ENCODE results near the gene PARP12.

PARP12 gene

DNA sequence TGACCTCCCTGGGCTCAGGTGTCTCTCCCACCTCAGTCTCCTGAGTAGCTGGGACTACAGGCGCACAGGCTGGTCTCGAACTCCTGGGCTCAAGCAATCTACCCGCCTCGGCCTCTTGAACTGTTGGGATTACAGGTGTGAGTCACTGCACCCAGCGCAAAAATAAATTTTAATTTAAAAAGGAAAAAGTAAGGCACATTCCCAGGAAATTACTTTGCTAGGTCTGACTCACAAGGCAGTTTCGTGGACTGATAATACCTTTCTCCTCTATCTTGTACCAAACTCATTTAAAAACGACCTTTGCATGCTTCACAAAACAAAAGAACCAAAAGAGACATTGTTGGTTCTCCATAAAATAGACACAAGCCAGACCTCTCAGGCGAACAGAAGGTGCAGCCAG is 29.7 kb downstream of the PARP12 start (continued):
- TF ChIP-seq ZFP37 (tag by site-specific recombination; IDR thresholded peaks at IDR 0.05) (no peak), ZNF175 (tag by site-specific recombination; IDR thresholded peaks at IDR 0.05) (no peak), ZBTB21 (tag by site-specific recombination; IDR thresholded peaks at IDR 0.05) (no peak), ZNF23 (tag by site-specific recombination; IDR thresholded peaks at IDR 0.05; ENCODE audit: borderline replicate concordance) (no peak), ZNF843 (tag by site-specific recombination; IDR thresholded peaks at IDR 0.05) (no peak), ZNF530 (tag by site-specific recombination; IDR thresholded peaks at IDR 0.05; ENCODE audit: low read depth) (no peak), ZBTB48 (tag by site-specific recombination; IDR thresholded peaks at IDR 0.05) (no peak), ZNF561 (tag by site-specific recombination; IDR thresholded peaks at IDR 0.05; ENCODE audit: borderline replicate concordance) (no peak), ZNF76 (tag by site-specific recombination; IDR thresholded peaks at IDR 0.05; ENCODE audit: borderline replicate concordance, low read depth) (no peak), ZNF776 (tag by site-specific recombination; IDR thresholded peaks at IDR 0.05; ENCODE audit: borderline replicate concordance) (no peak), ZNF266 (tag by site-specific recombination; IDR thresholded peaks at IDR 0.05; ENCODE audit: low read depth) (no peak)

DNA sequence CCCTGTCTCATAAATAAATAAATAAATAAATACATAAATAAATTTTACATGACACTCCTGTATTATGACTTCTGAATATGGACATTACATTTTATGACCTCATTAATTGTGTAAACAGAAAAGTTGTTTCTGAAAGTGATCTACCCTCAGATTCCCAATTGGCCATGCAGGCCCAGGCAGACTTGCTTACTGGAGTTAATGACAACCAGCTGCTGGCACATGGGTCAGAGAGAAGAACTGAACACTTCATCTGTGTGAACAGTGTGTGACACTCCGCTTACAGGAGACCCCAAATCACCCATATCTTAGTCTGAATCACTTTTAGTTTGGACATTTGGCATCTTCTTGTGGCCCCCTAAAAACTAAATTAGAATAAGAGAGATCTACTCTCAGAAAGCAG is 31.4 kb downstream of the PARP12 start:
- TF ChIP-seq, protein P1, sequence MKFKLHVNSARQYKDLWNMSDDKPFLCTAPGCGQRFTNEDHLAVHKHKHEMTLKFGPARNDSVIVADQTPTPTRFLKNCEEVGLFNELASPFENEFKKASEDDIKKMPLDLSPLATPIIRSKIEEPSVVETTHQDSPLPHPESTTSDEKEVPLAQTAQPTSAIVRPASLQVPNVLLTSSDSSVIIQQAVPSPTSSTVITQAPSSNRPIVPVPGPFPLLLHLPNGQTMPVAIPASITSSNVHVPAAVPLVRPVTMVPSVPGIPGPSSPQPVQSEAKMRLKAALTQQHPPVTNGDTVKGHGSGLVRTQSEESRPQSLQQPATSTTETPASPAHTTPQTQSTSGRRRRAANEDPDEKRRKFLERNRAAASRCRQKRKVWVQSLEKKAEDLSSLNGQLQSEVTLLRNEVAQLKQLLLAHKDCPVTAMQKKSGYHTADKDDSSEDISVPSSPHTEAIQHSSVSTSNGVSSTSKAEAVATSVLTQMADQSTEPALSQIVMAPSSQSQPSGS (tag by site-specific recombination; IDR thresholded peaks at IDR 0.05; ENCODE audit: low read depth), result 0 out of 2 replicates have a peak, but pooled peaks have one; percentile 26
- no peak for TF ChIP-seq ZNF23 (tag by site-specific recombination; IDR thresholded peaks at IDR 0.05; ENCODE audit: borderline replicate concordance)
- ChIA-PET POLR2A (no interaction called here), CTCF (no interaction called here)
- Histone ChIP-seq H3K4me3 (ENCODE audit: low read depth, low read length) (no peak overlapping the region), H3K36me3 (ENCODE audit: control insufficient read depth in 2 of 2, insufficient read depth in 1 of 2, low read length in 2 of 2) (no peaks in the 10 kb centered on the region), H3K27ac (ENCODE audit: extremely low read depth, low read depth, low read length) (no peak overlapping the region), H3K4me1 (ENCODE audit: control insufficient read depth, insufficient read depth, low read length) (no peaks in the 10 kb centered on the region), H3K9me3 (ENCODE audit: control insufficient read depth, insufficient read depth, low read depth, low read length) (no peaks in the 10 kb centered on the region)

GRCh38 chr7:140029072-140029471 is 33.7 kb downstream of the PARP12 start:
- H3K36me3 ChIP-seq (ENCODE audit: control insufficient read depth in 2 of 2, insufficient read depth in 1 of 2, low read length in 2 of 2), result no peaks in the 10 kb centered on the region
- H3K9me3 ChIP-seq (ENCODE audit: control insufficient read depth, insufficient read depth, low read depth, low read length), result no peaks in the 10 kb centered on the region
- TF ChIP-seq HOXD13 (CRISPR knock-in tag; IDR thresholded peaks at IDR 0.05; ENCODE audit: borderline replicate concordance) (no peak), GLIS1 (tag by site-specific recombination; IDR thresholded peaks at IDR 0.05) (no peak)
- TF ChIP-seq, protein P2, sequence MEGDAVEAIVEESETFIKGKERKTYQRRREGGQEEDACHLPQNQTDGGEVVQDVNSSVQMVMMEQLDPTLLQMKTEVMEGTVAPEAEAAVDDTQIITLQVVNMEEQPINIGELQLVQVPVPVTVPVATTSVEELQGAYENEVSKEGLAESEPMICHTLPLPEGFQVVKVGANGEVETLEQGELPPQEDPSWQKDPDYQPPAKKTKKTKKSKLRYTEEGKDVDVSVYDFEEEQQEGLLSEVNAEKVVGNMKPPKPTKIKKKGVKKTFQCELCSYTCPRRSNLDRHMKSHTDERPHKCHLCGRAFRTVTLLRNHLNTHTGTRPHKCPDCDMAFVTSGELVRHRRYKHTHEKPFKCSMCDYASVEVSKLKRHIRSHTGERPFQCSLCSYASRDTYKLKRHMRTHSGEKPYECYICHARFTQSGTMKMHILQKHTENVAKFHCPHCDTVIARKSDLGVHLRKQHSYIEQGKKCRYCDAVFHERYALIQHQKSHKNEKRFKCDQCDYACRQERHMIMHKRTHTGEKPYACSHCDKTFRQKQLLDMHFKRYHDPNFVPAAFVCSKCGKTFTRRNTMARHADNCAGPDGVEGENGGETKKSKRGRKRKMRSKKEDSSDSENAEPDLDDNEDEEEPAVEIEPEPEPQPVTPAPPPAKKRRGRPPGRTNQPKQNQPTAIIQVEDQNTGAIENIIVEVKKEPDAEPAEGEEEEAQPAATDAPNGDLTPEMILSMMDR (tag by site-specific recombination; IDR thresholded peaks at IDR 0.05), result no peak
- no peak overlapping the region for H3K27ac ChIP-seq (ENCODE audit: extremely low read depth, low read depth, low read length)
- ChIA-PET POLR2A (no interaction called here), CTCF (interaction anchor here (0.5 kb wide), 1 partner anchor 407 kb away, joined by 5 read pairs; no protein-coding TSS in a partner anchor)
- no peaks in the 10 kb centered on the region for H3K4me1 ChIP-seq (ENCODE audit: control insufficient read depth, insufficient read depth, low read length)
- H3K4me3 ChIP-seq (ENCODE audit: low read depth, low read length), result no peak overlapping the region

DNA sequence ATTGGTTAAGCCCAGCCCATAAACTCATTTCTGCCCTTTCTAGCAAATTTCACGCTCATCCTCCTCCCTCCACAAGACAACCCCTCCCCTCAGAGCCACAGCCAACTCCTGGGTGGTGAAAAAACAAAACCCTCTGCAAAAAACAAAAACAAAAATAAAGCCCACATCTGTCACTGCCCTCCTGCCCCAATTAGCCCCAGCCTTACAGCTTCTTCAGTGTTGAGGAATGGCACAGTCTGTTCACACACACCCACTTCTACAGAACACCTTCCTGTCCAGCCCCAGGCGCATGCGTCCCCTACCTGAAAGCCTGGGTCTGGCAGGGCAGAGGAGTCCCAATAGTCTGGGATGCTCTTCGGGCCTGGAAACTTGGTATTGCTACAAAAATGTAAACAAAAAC is 34.4 kb downstream of the PARP12 start:
- H3K9me3 ChIP-seq (ENCODE audit: control insufficient read depth, insufficient read depth, low read depth, low read length), result no peaks in the 10 kb centered on the region
- H3K4me1 ChIP-seq (ENCODE audit: control insufficient read depth, insufficient read depth, low read length), result no peaks in the 10 kb centered on the region
- no peak overlapping the region for H3K27ac ChIP-seq (ENCODE audit: extremely low read depth, low read depth, low read length)
- POLR2A ChIA-PET, result no interaction called here
- H3K4me3 ChIP-seq (ENCODE audit: low read depth, low read length), result no peak overlapping the region
- no peaks in the 10 kb centered on the region for H3K36me3 ChIP-seq (ENCODE audit: control insufficient read depth in 2 of 2, insufficient read depth in 1 of 2, low read length in 2 of 2)
- TF ChIP-seq REPIN1 (tag by site-specific recombination; IDR thresholded peaks at IDR 0.05; ENCODE audit: low read depth) (no peak), HOXD13 (CRISPR knock-in tag; IDR thresholded peaks at IDR 0.05; ENCODE audit: borderline replicate concordance) (no peak), SP2 (tag by site-specific recombination; IDR thresholded peaks at IDR 0.05) (no peak), ZSCAN16 (tag by site-specific recombination; IDR thresholded peaks at IDR 0.05) (no peak)
- CTCF ChIA-PET, result no interaction called here

All from HEK293 (cell line).